G401 (cell line): ENCODE measurements around the gene TXNDC12. TPM values are rescaled to one million over a fixed set of nuclear protein-coding genes. Genes with fewer than 3 reads are reported as not detected.
A peak's percentile ranks its signal among the peaks of the same experiment; 100 is the strongest.
"Not testable (repeated sequence)": the region's sequence is repeated elsewhere in the genome, so short reads cannot be mapped to it uniquely, and the experiment has no call there.

Experiments used
- DNase-seq: peaks from one replicate; pipeline ENCODE4 v3.0.0-alpha.2; 2015; ENCODE audit warnings: low spot score
- in situ Hi-C: cut with HindIII; loops from 2 replicates; pipeline ENCODE4 v1.10.0; 2016; ENCODE audit warnings: low sequenced_read_pairs, mixed read lengths
- total RNA-seq: library from RNA; depleted of rRNA; stranded (reverse); fragments of >200 nt; shearing (Covaris generic); gene quantifications from 2 replicates; pipeline ENCODE4 v1.2.3, GENCODE V29; 2014; rRNA removed

The TXNDC12 gene
- total RNA-seq = 44.6 and 62.4 TPM in 2 replicates

GRCh38 chr1:52055066-52055865 lies at the start of gene TXNDC12:
Gene TXNDC12, minus strand, starts transcription at chr1:52055191. Its CDS starts 95 bp downstream, at chr1:52055096.
- peak; percentile 97 for DNase-seq
- in situ Hi-C loops = no loop called here

- DNase-seq = no peak
- in situ Hi-C loops = no loop called here
Measured at GRCh38 chr1:52102336-52103013, 47.5 kb upstream of the TXNDC12 start.

DNA sequence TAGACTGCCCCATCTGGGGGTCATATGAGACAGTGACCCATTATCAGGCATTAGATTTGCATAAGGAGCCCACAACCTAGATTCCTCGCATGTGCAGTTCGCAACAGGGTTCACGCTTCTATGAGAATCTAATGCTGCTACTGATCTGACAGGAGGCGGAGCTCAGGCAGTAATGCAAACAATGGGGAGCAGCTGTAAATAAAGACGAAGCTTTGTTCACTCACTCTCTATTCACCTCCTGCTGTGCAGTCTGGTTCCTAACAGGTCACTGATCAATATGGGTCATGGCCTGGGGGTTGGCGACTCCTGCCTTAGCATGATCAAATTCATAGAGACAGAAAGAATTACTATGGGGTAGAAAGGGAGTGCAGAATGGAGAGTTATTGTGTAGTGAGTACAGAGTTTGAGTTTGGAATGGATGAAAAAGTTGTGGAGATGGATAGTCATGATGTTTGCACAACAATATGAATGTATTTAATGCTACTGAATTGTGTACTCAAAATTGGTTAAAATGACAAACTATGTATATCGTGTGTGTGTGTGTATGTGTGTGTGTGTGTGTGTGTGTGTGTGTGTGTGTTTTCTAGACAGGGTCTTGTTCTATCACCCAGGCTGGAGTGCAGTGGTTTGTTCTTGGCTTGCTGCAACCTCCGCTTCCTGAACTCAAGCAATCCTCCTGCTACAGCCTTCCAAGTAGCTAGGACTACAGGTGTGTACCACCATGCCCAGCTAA lies 43.3 kb upstream of the TXNDC12 start:
- no peak for DNase-seq
- in situ Hi-C loops = no loop called here

GRCh38 chr1:52096216-52096615 lies 41.2 kb upstream of the TXNDC12 start:
- DNase-seq = no peak
- in situ Hi-C loops = no loop called here

GRCh38 chr1:52094300-52094699 lies 39.3 kb upstream of the TXNDC12 start:
- in situ Hi-C loops = not testable (repeated sequence)

GRCh38 chr1:52087892-52088291 lies 32.9 kb upstream of the TXNDC12 start:
- in situ Hi-C loops, DNase-seq: not testable (repeated sequence)

More at GRCh38 chr1:52094300-52094699, 39.3 kb upstream of the TXNDC12 start:
- not testable (repeated sequence) for DNase-seq

GRCh38 chr1:52080014-52080415 lies 25.0 kb upstream of the TXNDC12 start:
- no peak for DNase-seq
- in situ Hi-C loops = no loop called here

GRCh38 chr1:52077277-52077676 lies 22.3 kb upstream of the TXNDC12 start:
- in situ Hi-C loops, DNase-seq: not testable (repeated sequence)

GRCh38 chr1:52072291-52072690 lies 17.3 kb upstream of the TXNDC12 start:
- in situ Hi-C loops = no loop called here
- no peak for DNase-seq

- in situ Hi-C loops = no loop called here
- DNase-seq = no peak
Measured at GRCh38 chr1:52070704-52071103, 15.7 kb upstream of the TXNDC12 start.

- in situ Hi-C loops = no loop called here
- DNase-seq = no peak
Measured at GRCh38 chr1:52063192-52063591, 8.2 kb upstream of the TXNDC12 start.

DNA sequence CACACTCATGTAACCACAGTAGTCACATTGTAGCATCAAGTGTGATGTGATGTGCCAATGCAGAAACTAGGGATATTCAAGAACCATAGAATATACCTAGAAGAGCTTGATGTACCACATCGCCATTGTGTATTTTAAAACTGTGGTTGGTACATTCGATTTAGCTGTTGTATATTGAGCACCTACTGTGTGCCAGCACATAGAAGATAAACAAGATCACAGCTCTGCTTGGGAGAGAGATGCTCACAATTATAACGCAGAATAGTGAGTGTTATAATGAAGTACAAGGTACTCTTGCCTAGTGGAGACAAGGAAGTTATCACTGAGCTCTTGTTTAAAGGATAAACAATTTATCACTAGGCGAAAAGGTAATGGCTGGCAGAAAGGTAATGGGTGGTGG lies 5.8 kb upstream of the TXNDC12 start:
- DNase-seq = no peak
- in situ Hi-C loops = no loop called here

- DNase-seq = no peak
- in situ Hi-C loops = no loop called here
Measured at GRCh38 chr1:52059888-52060287, 4.9 kb upstream of the TXNDC12 start.

- DNase-seq = no peak
- in situ Hi-C loops = no loop called here
Measured at GRCh38 chr1:52059321-52059720, 4.3 kb upstream of the TXNDC12 start.

- no peak for DNase-seq
- in situ Hi-C loops = no loop called here
Measured at GRCh38 chr1:52057876-52058415, 3.0 kb upstream of the TXNDC12 start.

GRCh38 chr1:52057255-52057654 lies 2.3 kb upstream of the TXNDC12 start:
- no peak for DNase-seq
- in situ Hi-C loops = no loop called here

- in situ Hi-C loops = no loop called here
- no peak for DNase-seq
Measured at GRCh38 chr1:52056937-52057231, 1.9 kb upstream of the TXNDC12 start.

DNA sequence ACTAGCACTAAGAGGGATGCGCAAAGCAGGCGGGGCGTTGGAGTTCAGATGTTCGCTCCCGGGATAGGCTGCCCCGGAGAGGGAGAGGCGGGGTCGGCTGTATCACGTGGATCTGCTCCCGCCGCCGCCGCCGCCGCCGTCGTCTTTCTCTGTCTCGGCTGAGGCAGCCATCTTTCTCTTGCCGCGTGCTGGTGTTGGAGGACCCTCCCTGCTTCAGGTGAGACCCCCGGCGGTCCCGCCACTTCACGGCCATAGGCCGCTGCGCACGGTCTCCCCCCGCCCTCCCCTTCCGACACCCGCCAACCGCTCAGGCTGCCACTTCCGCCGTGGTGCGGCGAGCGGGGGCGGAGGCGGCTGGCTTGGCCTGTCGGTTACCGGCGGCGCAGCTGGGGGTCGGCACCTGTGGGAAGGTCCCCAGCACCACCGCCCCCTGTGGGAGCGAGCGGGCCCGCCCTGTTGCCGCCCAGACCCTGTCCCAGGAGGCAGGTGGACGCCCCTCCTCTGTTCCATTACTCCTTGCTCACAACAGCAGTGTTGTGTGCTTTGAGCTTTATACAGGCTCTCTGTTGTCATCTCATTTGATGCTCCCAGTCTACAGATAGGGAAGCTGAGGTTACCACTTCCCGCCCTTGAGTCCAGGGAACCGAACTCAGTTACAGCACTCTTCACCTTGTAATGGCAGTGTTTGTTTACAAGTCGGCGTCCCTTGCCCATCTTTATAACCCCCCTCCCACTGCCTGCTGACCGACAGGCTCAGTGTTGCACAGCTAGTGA lies 1.4 kb upstream of the TXNDC12 start, which contains the start of gene BTF3L4:
BTF3L4 (plus strand) TSS at position 133 of the 774 bp plus-strand sequence. CDS start 3,553 bp downstream, outside the sequence.
- in situ Hi-C loops = no loop called here
- DNase-seq = peak; percentile 98

GRCh38 chr1:52055866-52056162 lies 823 bp upstream of the TXNDC12 start:
- in situ Hi-C loops = no loop called here
- no peak for DNase-seq
